K562 (cell line): ENCODE measurements around the gene ING5. TPM values are rescaled to one million over a fixed set of nuclear protein-coding genes. Genes with fewer than 3 reads are reported as not detected.

Experiments
- FUS ChIP-seq: fragments of 200-400 bp; formaldehyde crosslinking; optimal IDR thresholded peaks from 2 replicates; pipeline ENCODE3; 2017; ENCODE audit warnings: low read depth, low read length
- GTF2B ChIP-seq: IDR thresholded peaks from 2 replicates; pipeline ENCODE4 v1.6.1; 2011; ENCODE audit not compliant: insufficient read length; ENCODE audit errors: extremely low read depth
- ILF3 ChIP-seq: fragments of 450-650 bp; IDR thresholded peaks from 2 replicates; pipeline ENCODE4 v1.6.1; 2018; ENCODE audit warnings: antibody characterized with exemption, mild to moderate bottlenecking, moderate library complexity, borderline replicate concordance
- KDM1A ChIP-seq, 2 experiments: fragments of 450-650 bp; IDR thresholded peaks; 2 replicates each; pipeline ENCODE4 v1.6.1; 2016; ENCODE audit warnings: mild to moderate bottlenecking in 2 of 2
- MCM3 ChIP-seq: fragments of 450-650 bp; IDR thresholded peaks from 2 replicates; pipeline ENCODE4 v1.6.1; 2016
- MTA3 ChIP-seq: fragments of 450-650 bp; formaldehyde crosslinking; IDR thresholded peaks from 2 replicates; pipeline ENCODE4 v1.6.1; 2017; ENCODE audit warnings: mild to moderate bottlenecking, borderline replicate concordance
- NEUROD1 ChIP-seq: fragments of 150-350 bp; IDR thresholded peaks from 2 replicates; pipeline ENCODE4 v1.6.1; 2014; ENCODE audit warnings: borderline replicate concordance, low read length, low read depth; ENCODE audit not compliant: partially characterized antibody
- POU5F1 ChIP-seq: fragments of 150-350 bp; IDR thresholded peaks from 2 replicates; pipeline ENCODE4 v1.6.1; 2014; ENCODE audit warnings: borderline replicate concordance, low read length, low read depth, mild to moderate bottlenecking; ENCODE audit not compliant: partially characterized antibody
- RBBP5 ChIP-seq: fragments of 200-600 bp; sonication (generic); IDR thresholded peaks from 2 replicates; pipeline ENCODE4 v1.6.1; 2012; ENCODE audit warnings: borderline replicate concordance, mild to moderate bottlenecking, low read length, control low read depth, inconsistent platforms; ENCODE audit not compliant: insufficient read depth, poor library complexity, severe bottlenecking
- TRIM25 ChIP-seq: fragments of 450-650 bp; IDR thresholded peaks from 2 replicates; pipeline ENCODE4 v1.7.0; 2016; ENCODE audit warnings: borderline replicate concordance
- ZFP36 ChIP-seq: fragments of 150-350 bp; IDR thresholded peaks from 2 replicates; pipeline ENCODE4 v1.6.1; 2018; ENCODE audit warnings: low read length, low read depth; ENCODE audit not compliant: partially characterized antibody
- ZNF146 ChIP-seq: IDR thresholded peaks from one replicate; pipeline ENCODE4 v1.6.1; 2018; ENCODE audit warnings: missing compliant biosample characterization; ENCODE audit not compliant: unreplicated experiment
- ZNF165 ChIP-seq: fragments of 250-450 bp; sonication (Bioruptor Pico); IDR thresholded peaks from 2 replicates; pipeline ENCODE4 v1.4.0; 2020; ENCODE audit warnings: borderline replicate concordance
- ZNF384 ChIP-seq: IDR thresholded peaks from 2 replicates; pipeline ENCODE4 v1.6.1; 2012; ENCODE audit warnings: low read depth, low read length, improper control_type of control experiment
- ZNF592 ChIP-seq: fragments of 450-650 bp; IDR thresholded peaks from 2 replicates; pipeline ENCODE4 v1.6.1; 2017; ENCODE audit warnings: antibody characterized with exemption, mild to moderate bottlenecking
- polyA plus RNA-seq, 8 experiments: library from polyadenylated mRNA; depleted of rRNA in 4 of 8; stranded (reverse) in 5 of 8; unstranded in 3 of 8; fragments of >200 nt; fragmentation: Nextera tagmentation in 2 of 8; fragmentation: Illumina TruSeq in 1 of 8; extraction: Ambion mirVana in 2 of 8; extraction: Trizol in 1 of 8; gene quantifications; 2 replicates each; pipeline versions ENCODE4 v1.2.1 to v1.2.3, GENCODE V29; 2011 to 2014; ENCODE audit warnings: inconsistent platforms in 1 of 8, missing spikeins in 1 of 8
- total RNA-seq, 7 experiments: library from RNA; depleted of rRNA in 6 of 7; stranded (reverse); fragments of >200 nt in 6 of 7; fragmentation: Illumina TruSeq in 2 of 7; extraction: Trizol in 2 of 7; gene quantifications; 2 replicates each; pipeline versions ENCODE4 v1.2.1 to v1.2.3, GENCODE V29; 2011 to 2021; ENCODE audit warnings: low replicate concordance in 1 of 7
- TF ChIP-seq, protein P1 (sequence below): fragments of 250-450 bp; sonication (Bioruptor Pico); IDR thresholded peaks from 2 replicates; pipeline ENCODE4 v1.9.0; 2021; ENCODE audit warnings: mild to moderate bottlenecking, inconsistent platforms

The ING5 gene
- total and polyA plus RNA-seq, 9 of the 15 experiments (the other 6 are each of a cell fraction or from before 2014, with no cell fraction given) = 10.4 to 53.3 (median 27.9) TPM

GRCh38 chr2:241686650-241687425 is 15.0 kb upstream of the ING5 start, which contains the start of gene DTYMK (continued):
- no peak for TF ChIP-seq ZNF384
- no peak for TF ChIP-seq ZNF165 (CRISPR knock-in tag)
- TF ChIP-seq POU5F1 = peak; percentile 84
- TF ChIP-seq ZFP36 = no peak
- peak; percentile 97 for TF ChIP-seq MTA3
- TF ChIP-seq GTF2B = no peak
- TF ChIP-seq, protein P1, sequence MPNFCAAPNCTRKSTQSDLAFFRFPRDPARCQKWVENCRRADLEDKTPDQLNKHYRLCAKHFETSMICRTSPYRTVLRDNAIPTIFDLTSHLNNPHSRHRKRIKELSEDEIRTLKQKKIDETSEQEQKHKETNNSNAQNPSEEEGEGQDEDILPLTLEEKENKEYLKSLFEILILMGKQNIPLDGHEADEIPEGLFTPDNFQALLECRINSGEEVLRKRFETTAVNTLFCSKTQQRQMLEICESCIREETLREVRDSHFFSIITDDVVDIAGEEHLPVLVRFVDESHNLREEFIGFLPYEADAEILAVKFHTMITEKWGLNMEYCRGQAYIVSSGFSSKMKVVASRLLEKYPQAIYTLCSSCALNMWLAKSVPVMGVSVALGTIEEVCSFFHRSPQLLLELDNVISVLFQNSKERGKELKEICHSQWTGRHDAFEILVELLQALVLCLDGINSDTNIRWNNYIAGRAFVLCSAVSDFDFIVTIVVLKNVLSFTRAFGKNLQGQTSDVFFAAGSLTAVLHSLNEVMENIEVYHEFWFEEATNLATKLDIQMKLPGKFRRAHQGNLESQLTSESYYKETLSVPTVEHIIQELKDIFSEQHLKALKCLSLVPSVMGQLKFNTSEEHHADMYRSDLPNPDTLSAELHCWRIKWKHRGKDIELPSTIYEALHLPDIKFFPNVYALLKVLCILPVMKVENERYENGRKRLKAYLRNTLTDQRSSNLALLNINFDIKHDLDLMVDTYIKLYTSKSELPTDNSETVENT (CRISPR knock-in tag) = no peak
- peak; percentile 64; the same call in 1 of the 2 replicates for TF ChIP-seq ILF3
- TF ChIP-seq MCM3 = no peak
- peak; percentile 82 for TF ChIP-seq RBBP5
- TF ChIP-seq ZNF592 = peak; percentile 33; the same call in 1 of the 2 replicates
- no peak for TF ChIP-seq TRIM25
- TF ChIP-seq ZNF146 = no peak
- no peak for TF ChIP-seq KDM1A (IDR thresholded peaks at IDR 0.05)
- peak; percentile 21 for TF ChIP-seq NEUROD1
- no peak for TF ChIP-seq FUS
